GM12891 (cell line): ENCODE results near the gene CAPN7.

Source experiments
- POLR2A ChIP-seq: IDR thresholded peaks from 2 replicates; pipeline ENCODE4 v1.6.1; 2011; ENCODE audit warnings: low read depth, low read length, control low read depth
- POLR2AphosphoS5 ChIP-seq: IDR thresholded peaks from 2 replicates; pipeline ENCODE4 v1.6.1; 2011; ENCODE audit warnings: low read depth, low read length, control low read depth
- TAF1 ChIP-seq: IDR thresholded peaks from 2 replicates; pipeline ENCODE4 v1.6.1; 2011; ENCODE audit warnings: low read depth, low read length, control low read depth

DNA sequence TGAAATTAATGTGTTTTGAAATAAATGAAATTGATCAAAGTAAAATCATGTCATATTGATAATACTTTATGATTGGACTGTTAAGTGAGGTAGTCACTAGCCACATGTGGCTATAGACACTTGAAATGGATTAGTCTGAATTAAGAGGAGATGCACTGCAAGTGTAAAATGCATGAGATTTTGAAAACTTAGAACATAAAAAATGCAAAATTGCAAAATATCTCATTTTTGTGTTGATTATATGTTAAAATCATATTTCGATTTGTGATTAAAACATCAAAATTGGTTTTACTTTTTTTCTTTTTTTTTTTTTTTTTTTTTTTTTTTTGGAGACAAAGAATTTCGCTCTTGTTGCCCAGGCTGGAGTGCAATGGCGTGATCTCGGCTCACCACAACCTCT is 23.2 kb downstream of the CAPN7 start:
- TF ChIP-seq TAF1 (no peak), POLR2AphosphoS5 (no peak), POLR2A (no peak)
